ENCODE results near the gene SMR3A.

The SMR3A gene

DNA sequence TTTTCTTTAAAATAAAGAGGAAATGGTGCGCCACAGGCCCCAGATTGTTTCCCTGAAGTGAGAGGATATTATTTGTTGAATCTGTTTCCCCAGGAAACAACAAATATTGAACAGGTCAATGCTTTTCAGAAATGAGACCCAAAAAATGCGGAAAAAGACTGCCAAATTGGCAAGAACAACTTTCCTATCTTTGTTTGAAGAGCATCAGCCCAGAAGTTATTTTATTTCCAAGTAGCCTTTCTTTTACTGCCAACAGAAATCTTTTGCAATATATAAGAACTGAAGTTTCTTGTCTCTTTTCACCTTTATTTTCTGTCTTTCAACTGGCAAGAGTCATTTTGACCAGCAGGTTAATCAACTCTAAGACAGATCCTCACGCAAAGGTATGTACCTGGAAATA lies at the start of gene SMR3A:
SMR3A (plus strand) TSS at position 301 of the 400 bp plus-strand sequence. CDS start 1,356 bp downstream, outside the sequence.
- DNase-seq: no peak

DNA sequence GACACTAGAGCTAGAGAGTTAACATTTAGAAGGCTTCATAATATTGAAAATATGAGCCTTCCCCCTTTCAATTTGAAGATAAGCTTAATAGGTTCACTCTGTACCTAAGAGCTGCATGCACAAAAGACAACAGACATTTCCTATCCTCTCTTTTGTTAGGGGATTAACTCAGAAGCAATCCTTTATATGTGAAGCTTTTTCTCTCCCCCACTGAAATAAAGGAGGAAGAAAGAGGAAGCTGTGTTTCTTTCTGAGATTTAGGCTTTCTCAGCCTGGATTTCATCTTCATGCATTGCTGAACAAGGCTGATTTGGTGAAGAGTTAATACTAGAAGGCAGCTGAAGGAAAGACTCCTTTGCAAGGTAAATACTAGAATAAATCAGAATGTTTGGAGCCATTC lies 46.8 kb upstream of the SMR3A start:
- no peak for DNase-seq

DNA sequence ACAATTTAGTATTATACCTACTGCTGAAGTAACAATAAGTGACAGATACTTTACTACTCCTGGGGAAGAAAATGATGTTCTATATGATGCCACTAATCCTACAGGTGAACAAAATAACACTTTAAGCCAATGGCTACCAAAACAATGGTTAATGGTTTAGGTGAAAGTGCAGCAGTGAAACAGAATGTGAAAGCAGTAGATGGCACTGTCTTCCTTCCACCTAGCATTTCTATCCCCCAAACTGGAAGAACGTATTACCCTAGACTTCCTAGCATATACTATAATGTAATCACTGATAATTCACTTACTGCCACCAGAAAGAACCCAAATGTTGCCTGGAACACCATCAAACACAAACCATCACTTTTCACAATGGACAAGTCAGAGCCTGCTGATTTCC lies 44.6 kb upstream of the SMR3A start:
- DNase-seq: no peak

DNA sequence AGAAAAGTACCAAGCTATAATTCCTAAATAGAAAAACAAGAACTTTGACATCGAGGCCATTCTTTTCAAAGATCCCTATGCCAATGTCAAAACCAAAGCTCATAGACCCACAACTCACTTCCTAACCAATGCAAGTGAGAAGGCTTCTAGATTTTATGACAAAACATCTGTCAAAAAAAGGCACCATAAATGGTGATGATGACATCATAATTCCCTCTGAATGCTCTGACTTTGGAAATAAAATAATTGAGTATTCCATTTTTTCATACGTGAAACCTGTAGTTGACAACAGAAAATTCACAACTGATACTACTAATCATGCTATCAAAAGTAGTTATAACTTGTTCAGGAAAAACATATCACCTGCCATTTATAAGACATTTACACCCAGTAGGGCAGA lies 34.5 kb upstream of the SMR3A start:
- no peak for DNase-seq

DNA sequence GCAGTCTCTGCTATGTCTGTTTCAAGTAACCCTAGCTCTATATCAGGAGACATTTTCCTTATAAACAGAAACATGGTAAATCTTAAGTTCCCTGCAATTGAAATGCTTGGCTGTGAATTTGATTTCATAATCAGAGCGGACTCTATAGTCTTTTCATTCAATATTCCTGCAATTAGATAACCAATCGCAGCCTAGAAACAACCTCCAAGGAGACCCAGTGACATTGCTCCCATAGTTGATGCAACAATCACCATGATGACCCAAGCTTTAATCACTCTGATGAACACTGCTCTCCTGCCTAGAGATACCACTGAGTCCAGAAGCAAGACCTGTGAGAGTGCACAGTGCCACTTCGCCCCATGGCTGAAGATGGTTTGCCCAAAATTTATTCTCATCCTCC lies 25.9 kb upstream of the SMR3A start, which contains the start of gene CABS1:
CABS1 (plus strand) TSS at position 301 of the 400 bp plus-strand sequence; CDS start at position 360, 59 bp downstream.
- no peak for DNase-seq

DNA sequence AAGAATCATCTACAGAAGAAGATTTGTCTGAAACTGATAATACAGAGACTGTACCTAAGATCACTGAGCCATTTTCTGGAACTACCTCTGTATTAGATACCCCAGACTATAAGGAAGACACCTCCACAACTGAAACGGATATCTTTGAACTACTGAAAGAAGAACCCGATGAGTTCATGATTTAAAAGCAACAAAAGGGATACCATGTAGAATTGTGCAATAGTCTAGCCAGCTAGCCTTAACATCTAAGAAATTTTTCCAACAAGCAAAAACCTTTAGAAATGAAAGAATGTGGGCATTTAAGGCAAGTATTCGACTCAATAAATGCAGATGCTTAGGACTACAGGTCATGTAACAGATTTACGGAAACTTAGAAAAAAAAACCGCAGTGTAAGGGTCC lies 24.5 kb upstream of the SMR3A start:
- DNase-seq: no peak

DNA sequence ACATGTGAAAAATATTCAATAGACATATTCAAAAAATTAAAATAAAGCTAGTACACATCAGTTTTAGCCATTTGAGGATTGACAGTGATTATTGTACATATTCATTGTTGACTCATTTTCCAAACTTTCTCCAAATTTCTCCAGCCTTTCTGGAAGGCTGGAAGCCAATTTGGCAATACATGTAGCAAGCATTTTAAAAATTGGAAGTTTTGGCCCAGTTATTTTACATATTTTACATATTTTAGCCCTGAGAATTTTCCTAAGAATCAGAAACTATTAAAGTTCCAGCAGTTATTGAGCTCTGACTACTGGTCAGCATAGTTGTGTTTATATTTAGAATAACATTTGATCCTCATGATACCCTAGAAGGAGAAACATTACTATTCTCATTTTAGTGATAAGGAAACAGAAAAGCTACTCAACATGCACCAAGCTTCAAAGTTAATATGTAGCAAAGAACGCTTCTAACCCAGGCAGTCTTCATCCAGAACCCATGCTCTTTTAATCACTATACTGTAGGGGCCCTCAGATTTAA lies 22.6 kb upstream of the SMR3A start:
- no peak for DNase-seq

DNA sequence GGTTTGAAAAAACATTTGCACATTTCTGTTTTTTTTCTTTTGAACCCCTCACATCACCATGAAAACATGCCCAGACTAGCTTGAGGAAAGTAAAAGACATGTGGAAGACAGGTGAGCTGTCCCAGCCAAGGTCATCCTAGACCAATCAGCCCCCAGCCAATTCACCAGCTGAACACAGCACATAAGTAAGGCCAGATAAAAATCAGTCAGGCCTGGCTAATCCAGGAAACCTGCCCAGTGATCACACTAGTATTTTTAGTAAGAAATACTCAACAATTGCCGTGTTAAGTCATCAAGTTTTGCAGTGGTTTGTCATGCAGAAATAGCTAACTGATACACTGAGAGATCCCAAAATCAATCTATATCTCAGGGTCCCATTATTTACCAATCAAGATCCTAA lies 4.4 kb upstream of the SMR3A start:
- no peak for DNase-seq

DNA sequence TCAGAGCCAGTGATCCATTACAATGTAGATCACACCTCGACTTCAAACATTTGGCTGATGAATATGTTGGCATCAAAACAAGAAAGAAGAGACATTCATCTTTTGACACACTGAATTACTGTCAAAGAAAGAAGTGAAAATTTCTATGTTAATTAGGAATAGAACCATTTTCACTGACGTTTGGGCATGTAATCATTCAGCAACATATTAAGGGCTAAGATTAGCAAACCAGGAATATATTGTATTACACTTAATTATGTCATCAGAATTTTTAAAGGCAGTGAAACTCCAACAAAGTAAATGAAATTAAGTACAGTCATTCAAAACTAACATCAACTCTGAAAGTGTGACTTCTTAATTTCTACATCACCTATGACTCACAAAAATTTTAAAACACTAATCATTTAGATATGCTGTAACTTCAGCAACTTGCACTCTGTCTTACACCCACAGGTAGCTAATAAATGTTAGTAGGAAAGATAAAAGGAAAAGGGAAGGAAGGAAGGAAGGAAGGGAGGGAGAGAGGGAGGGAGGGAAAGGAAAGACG lies 1.4 kb upstream of the SMR3A start:
- DNase-seq: no peak

DNA sequence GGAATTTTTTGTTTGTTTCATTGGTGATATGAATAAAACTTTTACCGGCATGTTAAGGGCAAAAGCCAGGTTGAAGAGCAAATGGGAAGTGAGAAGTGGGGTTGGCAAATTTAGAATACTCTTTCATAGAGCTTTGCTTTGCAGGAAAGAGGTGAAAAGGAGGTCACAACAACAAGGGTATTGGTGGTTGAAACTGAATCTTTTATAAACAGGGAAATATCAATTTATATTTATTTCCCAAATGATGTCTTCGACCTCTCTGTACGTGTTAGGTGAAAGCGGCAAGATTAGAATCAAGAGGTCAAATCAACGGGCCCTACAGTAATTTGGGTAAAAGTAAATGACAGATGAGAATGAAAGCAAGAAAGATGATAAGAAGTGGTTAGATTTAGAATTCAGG lies 3.4 kb downstream of the SMR3A start:
- no peak for DNase-seq

DNA sequence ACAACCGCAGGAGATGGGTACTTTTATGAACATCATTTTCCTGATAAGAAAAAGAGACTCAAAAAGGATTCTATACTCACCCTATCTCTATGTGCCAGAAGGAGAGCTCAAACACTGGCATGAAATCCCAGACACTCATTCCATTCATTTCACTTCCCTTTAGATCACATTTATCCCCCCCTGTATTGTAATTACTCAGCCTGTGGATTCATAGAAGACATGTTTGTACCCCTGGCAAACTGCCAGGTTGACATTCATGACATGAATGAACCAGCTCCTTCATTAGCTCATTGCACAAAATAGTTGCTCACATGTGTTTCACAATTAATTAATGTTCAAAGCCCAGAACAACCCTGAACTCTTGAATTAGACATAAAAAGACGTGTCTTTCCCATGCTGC lies 4.9 kb downstream of the SMR3A start:
- no peak for DNase-seq

DNA sequence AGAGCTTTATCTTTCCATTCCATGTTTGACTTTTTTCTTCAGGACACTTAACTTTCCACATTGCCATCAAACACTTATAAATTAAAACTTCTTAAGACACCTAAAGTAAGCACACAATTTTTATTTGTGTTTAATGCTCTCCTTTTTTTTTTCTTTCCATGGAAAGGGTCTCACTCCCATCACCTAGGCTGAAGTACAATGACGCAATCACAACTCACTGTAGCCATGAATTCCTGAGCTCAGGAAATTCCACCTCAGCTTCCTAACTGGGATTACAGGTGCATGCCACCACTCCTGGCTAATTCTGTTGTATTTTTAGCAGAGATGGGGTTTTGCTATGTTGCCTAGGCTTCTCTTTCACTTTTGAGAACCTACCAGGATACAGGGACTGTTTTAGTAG lies 7.3 kb downstream of the SMR3A start:
- DNase-seq: no peak

DNA sequence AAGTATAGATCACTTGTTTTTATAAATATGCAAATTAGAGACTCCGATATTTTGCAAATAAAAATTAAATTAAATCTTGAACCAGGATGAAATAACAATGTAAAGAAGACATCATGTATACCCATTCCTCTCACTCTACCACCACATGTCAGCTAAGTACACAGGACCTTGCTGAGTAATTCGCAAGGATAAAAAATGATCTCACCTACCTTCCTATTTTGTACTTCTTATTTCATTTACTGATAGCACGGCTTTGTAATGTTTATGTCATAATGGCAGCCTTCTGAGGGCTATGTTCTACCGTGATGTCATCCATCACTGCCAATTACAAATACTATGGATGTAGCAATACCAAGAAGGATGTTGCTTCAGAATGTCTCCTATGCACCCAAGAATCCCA lies 11.4 kb downstream of the SMR3A start:
- no peak for DNase-seq

DNA sequence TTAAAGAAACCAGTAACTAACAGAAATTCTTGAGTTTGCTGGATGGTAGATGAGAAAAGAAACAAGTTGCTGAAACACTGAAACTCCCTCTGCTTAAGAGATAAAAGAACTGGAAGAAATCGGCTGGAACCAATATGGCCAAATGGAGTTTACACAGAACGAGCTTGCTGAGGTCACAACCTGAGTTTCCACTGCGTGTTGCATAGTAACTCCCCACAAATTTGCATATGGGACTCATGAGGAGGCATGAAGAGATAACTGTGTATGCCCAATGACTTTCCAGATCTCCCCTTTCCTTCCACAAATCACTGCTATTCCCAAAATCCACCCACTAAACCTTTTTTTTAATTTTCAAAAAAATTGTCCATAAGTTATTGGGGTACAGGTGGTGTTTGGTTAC lies 12.2 kb downstream of the SMR3A start:
- no peak for DNase-seq

DNA sequence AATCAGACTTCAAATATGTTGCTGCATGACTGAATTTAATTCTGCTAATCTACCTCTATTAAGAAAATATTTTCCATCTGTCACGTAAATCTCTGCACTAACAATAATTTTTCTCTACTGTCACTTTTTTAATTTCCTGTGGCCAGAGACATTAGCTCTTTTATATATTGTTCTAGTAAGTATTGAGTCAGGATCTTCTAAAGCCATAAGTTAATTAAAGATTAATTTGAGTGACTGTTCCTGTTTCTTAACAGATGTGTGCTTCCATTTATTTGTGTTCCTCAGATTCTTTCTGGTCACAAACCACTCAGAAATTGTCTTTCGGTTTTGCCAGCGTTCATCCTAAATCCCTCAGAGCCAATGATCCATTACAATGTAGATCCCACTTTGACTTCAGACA lies 20.0 kb downstream of the SMR3A start:
- no peak for DNase-seq

DNA sequence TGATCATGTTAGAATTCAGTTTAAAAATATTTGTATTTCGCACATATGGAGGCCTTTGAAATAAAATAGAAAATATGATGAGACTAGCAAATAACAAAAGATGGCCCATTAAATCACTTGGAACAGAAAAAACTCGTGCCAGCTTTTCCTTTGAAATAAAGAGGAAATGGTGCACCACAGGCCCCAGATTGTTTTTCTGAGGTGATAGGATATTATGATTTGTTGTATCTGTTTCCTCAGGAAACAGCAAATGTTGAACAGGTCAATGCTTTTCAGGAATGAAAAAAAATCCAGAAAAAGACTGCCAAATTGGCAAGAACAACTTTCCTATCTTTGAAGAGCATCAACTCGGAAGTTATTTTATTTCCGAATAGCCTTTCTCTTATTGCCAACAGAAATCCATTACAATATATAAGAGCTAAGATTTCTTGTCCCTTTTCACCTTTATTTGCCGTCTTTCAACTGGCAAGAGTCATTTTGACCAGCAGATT lies 22.2 kb downstream of the SMR3A start, which contains the start of gene SMR3B:
SMR3B (plus strand) TSS at position 441 of the 491 bp plus-strand sequence. CDS start 1,380 bp downstream, outside the sequence.
- no peak for DNase-seq

DNA sequence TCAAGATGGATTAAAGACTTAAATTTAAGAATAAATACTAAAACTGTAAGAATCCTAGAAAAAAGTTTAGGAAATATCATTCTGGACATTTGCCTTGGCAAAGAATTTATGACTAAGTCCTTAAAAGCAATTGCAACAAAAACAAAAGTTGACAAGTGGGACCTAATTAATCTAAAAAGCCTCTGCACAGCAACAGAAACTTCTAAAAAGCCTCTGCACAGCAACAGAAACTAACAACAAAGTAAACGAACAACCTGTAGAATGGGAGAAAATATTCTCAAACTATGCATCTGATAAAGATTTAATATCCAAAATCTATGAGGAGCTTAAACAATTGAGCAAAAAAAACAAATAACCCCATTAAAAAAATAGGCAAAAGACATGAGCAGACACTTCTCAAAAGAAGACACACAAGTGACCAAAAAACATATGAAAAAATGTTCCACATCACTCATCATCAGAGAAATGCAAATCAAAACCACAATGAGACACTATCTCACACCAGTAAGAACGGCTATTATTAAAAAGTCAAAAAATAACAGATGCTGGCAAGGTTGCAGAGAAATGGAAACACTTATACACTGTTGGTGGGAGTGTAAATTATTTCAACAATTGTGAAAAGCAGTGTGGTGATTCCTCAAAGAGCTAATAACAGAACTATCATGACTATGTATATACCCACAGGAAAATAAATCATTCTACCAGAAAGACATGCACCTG lies 31.7 kb downstream of the SMR3A start:
- no peak for DNase-seq

DNA sequence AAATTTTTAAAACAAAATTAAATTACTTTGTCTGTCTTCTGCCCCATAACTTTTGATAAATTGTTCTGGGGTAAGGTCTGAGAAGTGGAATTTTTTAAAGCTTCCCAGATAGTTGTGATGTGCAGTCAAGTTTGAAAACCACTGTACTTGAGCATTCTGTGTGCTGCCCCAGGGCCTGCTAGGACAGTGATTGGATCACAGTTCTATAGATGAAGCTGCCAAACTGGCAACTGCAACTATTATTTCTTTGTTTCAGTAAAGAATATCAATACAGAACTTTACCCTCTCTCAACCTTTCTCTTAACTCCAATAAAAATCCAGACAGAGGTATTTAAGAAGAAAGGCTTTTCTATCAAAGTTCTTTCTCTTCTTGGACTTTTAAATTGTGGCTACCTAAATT lies 37.0 kb downstream of the SMR3A start, which contains the start of gene OPRPN:
OPRPN (plus strand) TSS at position 361 of the 400 bp plus-strand sequence. CDS start 1,346 bp downstream, outside the sequence.
- DNase-seq: no peak

DNA sequence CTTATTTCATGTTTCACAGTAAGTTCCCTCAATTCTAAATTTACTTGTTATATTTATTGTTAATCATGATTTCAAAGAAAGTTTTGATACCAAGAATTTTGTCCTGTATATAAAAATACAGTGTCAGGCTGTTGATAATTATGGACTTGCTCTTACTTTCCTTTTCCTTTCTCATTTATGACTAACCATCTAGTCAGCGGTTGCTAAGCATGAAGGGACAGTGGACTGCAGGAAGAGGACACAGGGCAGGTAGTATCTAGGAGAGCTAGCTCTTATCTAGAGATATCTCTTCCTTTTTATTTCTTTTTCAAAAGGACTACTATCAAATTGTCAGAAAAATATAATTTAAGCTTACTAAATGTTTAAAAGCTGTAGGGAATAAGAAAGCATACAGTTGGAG lies 38.8 kb downstream of the SMR3A start:
- DNase-seq: no peak

DNA sequence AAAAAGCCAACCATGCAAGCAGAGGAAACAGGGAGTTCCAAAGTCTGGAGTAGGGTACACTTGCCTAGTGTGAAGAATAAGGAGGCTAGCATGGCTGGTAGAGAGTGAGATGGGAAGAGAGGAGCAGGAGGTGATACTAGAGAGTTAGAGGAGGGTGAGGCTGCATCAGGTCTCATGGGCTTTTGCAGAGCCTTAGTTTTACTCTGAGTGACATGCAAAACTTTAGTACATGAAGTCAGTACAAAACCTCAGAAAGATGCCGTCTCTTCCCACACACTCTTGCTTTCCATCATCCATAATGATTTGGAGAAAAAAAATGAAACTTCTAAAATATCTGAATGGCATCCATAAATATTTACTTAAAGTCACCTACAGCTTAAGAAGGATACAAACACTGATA lies 42.2 kb downstream of the SMR3A start:
- no peak for DNase-seq

DNA sequence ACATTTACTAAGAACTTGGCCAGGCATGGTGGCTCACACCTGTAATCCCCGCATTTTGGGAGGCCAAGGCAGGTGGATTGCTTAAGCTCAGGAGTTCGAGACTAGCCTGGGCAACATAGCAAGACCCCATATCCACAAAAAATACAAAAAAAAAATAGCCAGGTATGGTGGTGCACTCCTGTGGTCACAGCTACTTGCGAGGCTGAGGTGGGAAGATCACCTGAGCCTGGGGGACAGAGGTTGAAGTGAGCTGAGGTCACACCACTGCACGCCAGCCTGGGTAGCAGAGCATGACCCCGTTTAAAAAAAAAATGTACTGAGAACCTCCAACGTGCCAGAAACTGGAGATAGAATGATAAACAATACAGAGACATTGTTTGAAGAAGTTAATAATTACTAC lies 45.2 kb downstream of the SMR3A start:
- no peak for DNase-seq

Data from activated CD4-positive, alpha-beta T cell treated with anti-CD3 and anti-CD28 coated beads, Interleukin-2, amount 50 U/mL, for 48 hours (primary cell).